LNCaP clone FGC (cell line): Measurements from ENCODE around the gene SHH.

Experiments
- DNase-seq: peaks from one replicate; pipeline ENCODE4 v3.0.0-alpha.2; 2011; ENCODE audit warnings: low read depth
- H3K4me3 ChIP-seq: 2 replicates; pipeline ENCODE4 v1.5.1; 2011; ENCODE audit warnings: mild to moderate bottlenecking, low read depth, low read length, control low read depth
- TF ChIP-seq, protein P1 (sequence below): IDR thresholded peaks from 2 replicates; pipeline ENCODE4 v1.5.1; 2012; ENCODE audit warnings: mild to moderate bottlenecking; ENCODE audit not compliant: control insufficient read depth, insufficient read depth; ENCODE audit errors: extremely low read depth

The SHH gene

GRCh38 chr7:155750255-155751125, 61.8 kb downstream of the SHH start:
- TF ChIP-seq, protein P1, sequence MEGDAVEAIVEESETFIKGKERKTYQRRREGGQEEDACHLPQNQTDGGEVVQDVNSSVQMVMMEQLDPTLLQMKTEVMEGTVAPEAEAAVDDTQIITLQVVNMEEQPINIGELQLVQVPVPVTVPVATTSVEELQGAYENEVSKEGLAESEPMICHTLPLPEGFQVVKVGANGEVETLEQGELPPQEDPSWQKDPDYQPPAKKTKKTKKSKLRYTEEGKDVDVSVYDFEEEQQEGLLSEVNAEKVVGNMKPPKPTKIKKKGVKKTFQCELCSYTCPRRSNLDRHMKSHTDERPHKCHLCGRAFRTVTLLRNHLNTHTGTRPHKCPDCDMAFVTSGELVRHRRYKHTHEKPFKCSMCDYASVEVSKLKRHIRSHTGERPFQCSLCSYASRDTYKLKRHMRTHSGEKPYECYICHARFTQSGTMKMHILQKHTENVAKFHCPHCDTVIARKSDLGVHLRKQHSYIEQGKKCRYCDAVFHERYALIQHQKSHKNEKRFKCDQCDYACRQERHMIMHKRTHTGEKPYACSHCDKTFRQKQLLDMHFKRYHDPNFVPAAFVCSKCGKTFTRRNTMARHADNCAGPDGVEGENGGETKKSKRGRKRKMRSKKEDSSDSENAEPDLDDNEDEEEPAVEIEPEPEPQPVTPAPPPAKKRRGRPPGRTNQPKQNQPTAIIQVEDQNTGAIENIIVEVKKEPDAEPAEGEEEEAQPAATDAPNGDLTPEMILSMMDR: no peak
- no peak overlapping the region for H3K4me3 ChIP-seq
- DNase-seq: peak; percentile 60
